Loucy (cell line): ENCODE results near the gene THBS1.

ENCODE experiments used
- CTCF ChIP-seq: fragments of 200-600 bp; sonication (generic); conservative IDR thresholded peaks from 2 replicates; pipeline ENCODE4 v1.5.1; 2014; ENCODE audit warnings: mild to moderate bottlenecking, antibody characterized with exemption, low read length
- EZH2phosphoT487 ChIP-seq: fragments of 200-600 bp; IDR thresholded peaks from 2 replicates; pipeline ENCODE4 v1.6.1; 2018; ENCODE audit warnings: antibody characterized with exemption, mild to moderate bottlenecking, moderate library complexity, borderline replicate concordance

- no peak for TF ChIP-seq CTCF
- no peak for TF ChIP-seq EZH2phosphoT487
These were observed 26.8 kb upstream of the THBS1 start for GRCh38 chr15:39553947-39554693.
